ENCODE data around the gene KRT4. TPM values are rescaled to one million over a fixed set of nuclear protein-coding genes. Genes with fewer than 3 reads are reported as not detected.
A peak's percentile ranks its signal among the peaks of the same experiment; 100 is the strongest.

KRT4 gene
- total RNA-seq, 1 donor from 2014 or later, result not detected

GRCh38 chr12:52808573-52809160, 5.2 kb downstream of the KRT4 start:
- Histone ChIP-seq H3K4me3 (no peak overlapping the region), H3K36me3 (no peaks in the 10 kb centered on the region), H3K9ac (no peak overlapping the region), H3K9me3 (ENCODE audit: low read depth) (no peaks in the 10 kb centered on the region), H3F3A (ENCODE audit: low read depth) (no peaks in the 10 kb centered on the region), H3K27me3 (no peaks in the 10 kb centered on the region), H4K20me1 (ENCODE audit: low read depth) (no peaks in the 10 kb centered on the region), H3K27ac (no peak overlapping the region), H2AFZ (replicated peaks) (no peak overlapping the region), H3K4me1 (peaks cover 15% of the 10 kb centered on the region), H3K4me2 (no peak overlapping the region), H3K79me2 (ENCODE audit: low read depth) (no peaks in the 10 kb centered on the region)
- TF ChIP-seq EZH2phosphoT487 (IDR thresholded peaks at IDR 0.05) (no peak), EZH2 (IDR thresholded peaks at IDR 0.05) (no peak)
- TF ChIP-seq, protein P1, sequence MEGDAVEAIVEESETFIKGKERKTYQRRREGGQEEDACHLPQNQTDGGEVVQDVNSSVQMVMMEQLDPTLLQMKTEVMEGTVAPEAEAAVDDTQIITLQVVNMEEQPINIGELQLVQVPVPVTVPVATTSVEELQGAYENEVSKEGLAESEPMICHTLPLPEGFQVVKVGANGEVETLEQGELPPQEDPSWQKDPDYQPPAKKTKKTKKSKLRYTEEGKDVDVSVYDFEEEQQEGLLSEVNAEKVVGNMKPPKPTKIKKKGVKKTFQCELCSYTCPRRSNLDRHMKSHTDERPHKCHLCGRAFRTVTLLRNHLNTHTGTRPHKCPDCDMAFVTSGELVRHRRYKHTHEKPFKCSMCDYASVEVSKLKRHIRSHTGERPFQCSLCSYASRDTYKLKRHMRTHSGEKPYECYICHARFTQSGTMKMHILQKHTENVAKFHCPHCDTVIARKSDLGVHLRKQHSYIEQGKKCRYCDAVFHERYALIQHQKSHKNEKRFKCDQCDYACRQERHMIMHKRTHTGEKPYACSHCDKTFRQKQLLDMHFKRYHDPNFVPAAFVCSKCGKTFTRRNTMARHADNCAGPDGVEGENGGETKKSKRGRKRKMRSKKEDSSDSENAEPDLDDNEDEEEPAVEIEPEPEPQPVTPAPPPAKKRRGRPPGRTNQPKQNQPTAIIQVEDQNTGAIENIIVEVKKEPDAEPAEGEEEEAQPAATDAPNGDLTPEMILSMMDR (IDR thresholded peaks at IDR 0.05), result no peak
- Mint-ChIP-seq H3K36me3 (no peaks in the 10 kb centered on the region), H3K4me1 (peaks cover 4% of the 10 kb centered on the region), H3K4me3 (no peak overlapping the region), H3K27me3 (ENCODE audit: insufficient read depth, low read depth) (peaks cover 5% of the 10 kb centered on the region), H3K27ac (no peak overlapping the region), H3K9me3 (no peaks in the 10 kb centered on the region)
- DNase-seq (ENCODE audit: low spot score), result no peak

DNA sequence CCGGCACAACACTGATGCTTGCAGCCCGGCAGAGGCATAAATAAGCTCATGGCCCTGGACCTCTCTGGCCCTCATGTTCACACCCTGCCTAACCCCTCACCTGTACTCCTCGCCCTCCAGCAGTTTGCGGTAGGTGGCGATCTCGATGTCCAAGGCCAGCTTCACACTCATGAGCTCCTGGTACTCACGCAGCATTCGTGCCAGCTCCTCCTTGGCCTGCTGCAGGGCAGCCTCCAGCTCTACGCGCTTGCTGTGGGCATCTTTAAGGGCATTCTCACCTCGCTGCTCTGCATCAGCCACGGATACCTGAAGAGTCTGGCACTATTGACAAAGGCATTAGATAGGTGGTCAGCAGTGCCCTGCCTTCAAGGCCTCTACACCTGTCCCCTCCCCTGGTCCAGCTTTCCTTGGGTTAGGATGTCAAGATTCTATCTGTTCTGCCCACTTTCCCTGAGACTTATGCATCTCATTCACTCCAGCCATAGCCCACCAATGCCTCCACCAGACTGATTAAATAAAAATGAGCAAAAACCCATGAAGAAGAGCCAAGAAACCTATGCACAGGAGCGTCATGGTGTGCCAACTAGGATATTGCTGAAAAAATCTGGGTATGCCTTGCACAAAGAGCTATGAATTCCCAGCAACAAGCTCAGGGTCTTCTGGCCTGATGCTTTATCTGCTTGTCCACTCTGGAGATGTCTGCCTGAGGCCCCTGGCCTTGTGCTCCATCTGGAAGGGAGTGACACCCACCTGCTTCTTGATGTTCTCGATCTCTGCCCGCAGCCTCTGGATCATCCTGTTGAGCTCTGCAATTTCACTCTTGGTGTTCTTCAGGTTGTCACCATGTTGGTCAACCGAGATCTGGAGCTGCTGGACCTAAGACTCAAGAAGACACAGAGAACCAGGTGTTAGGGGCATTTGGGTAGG, 6.1 kb downstream of the KRT4 start:
- TF ChIP-seq EZH2phosphoT487 (IDR thresholded peaks at IDR 0.05), result no peak
- TF ChIP-seq, protein P1 (IDR thresholded peaks at IDR 0.05), result no peak
- no peak for TF ChIP-seq EZH2 (IDR thresholded peaks at IDR 0.05)
- no peaks in the 10 kb centered on the region for H3K27me3 ChIP-seq
- H3K9ac ChIP-seq, result no peak overlapping the region
- no peaks in the 10 kb centered on the region for H3K79me2 ChIP-seq (ENCODE audit: low read depth)
- H3K9me3 Mint-ChIP-seq, result no peaks in the 10 kb centered on the region
- DNase-seq (ENCODE audit: low spot score), result no peak
- no peak overlapping the region for H3K4me3 Mint-ChIP-seq
- no peak overlapping the region for H3K4me3 ChIP-seq
- H3K4me1 ChIP-seq, result peaks cover 15% of the 10 kb centered on the region
- no peaks in the 10 kb centered on the region for H3K36me3 ChIP-seq
- H3F3A ChIP-seq (ENCODE audit: low read depth), result no peaks in the 10 kb centered on the region
- no peak overlapping the region for H3K27ac ChIP-seq
- H2AFZ ChIP-seq (replicated peaks), result no peak overlapping the region
- H4K20me1 ChIP-seq (ENCODE audit: low read depth), result no peaks in the 10 kb centered on the region
- no peaks in the 10 kb centered on the region for H3K36me3 Mint-ChIP-seq
- no peak overlapping the region for H3K4me2 ChIP-seq
- no peaks in the 10 kb centered on the region for H3K9me3 ChIP-seq (ENCODE audit: low read depth)
- H3K27me3 Mint-ChIP-seq (ENCODE audit: insufficient read depth, low read depth), result peaks cover 5% of the 10 kb centered on the region
- no peak overlapping the region for H3K27ac Mint-ChIP-seq
- H3K4me1 Mint-ChIP-seq, result peaks cover 4% of the 10 kb centered on the region

- H3K4me3 Mint-ChIP-seq, result no peak overlapping the region
Measured at GRCh38 chr12:52806821-52807543, 6.9 kb downstream of the KRT4 start.

More at GRCh38 chr12:52806821-52807543, 6.9 kb downstream of the KRT4 start:
- Histone ChIP-seq H3K9me3 (ENCODE audit: low read depth) (no peaks in the 10 kb centered on the region), H3K36me3 (no peaks in the 10 kb centered on the region), H3K27ac (no peak overlapping the region), H3K79me2 (ENCODE audit: low read depth) (no peaks in the 10 kb centered on the region), H4K20me1 (ENCODE audit: low read depth) (no peaks in the 10 kb centered on the region), H3K27me3 (no peaks in the 10 kb centered on the region), H3K4me2 (no peak overlapping the region), H3K4me3 (no peak overlapping the region), H3F3A (ENCODE audit: low read depth) (no peaks in the 10 kb centered on the region), H3K9ac (no peak overlapping the region), H3K4me1 (peaks cover 15% of the 10 kb centered on the region), H2AFZ (replicated peaks) (no peak overlapping the region)
- Mint-ChIP-seq H3K27ac (no peak overlapping the region), H3K27me3 (ENCODE audit: insufficient read depth, low read depth) (peaks cover 7% of the 10 kb centered on the region), H3K9me3 (no peaks in the 10 kb centered on the region), H3K4me1 (peaks cover 4% of the 10 kb centered on the region), H3K36me3 (no peaks in the 10 kb centered on the region)
- TF ChIP-seq EZH2phosphoT487 (IDR thresholded peaks at IDR 0.05), result no peak
- TF ChIP-seq EZH2 (IDR thresholded peaks at IDR 0.05), result no peak
- TF ChIP-seq, protein P1 (IDR thresholded peaks at IDR 0.05), result no peak
- peak; percentile 47 for DNase-seq (ENCODE audit: low spot score)

All from neural progenitor cell (in vitro differentiated cells).